ENCODE results near the gene RPS6KL1.

DNA sequence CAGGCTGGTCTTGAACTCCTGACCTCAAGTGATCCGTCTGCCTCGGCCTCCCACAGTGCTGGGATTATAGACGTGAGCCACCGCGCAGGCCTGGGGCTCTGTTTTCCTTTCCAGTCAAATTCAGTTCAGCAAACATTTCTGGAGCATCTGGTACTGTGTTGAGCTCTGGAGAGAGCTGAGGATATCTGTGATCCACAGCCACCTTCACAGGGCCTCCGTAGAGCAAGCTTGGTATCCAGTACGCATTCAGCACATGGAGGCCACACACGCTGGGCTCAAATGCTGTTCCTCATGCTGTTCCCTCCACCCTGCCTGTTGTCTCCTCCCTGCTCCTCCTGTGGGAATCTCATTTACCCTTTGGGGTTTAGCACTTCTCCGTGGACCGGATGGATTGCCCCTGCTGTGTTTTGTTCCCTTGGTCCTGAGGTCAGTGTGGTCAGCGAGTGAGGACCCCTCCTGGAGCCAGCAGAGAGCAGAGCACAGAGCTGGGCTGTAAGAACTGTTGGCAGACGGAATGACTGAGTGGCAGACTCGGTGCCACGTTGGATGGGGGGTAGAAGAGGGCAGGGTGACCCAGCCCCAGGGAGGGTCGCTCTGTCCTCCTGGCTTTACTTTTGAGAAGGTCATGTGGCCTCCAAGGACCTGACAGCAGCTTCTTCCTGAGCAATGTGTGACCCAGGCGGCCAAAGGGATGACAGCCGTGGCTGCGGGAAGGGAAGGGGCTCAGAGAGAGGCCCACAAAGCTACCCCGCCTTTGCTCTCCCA, 891 bp downstream of the RPS6KL1 start:
- no peak for TF ChIP-seq EZH2 (IDR thresholded peaks at IDR 0.05; ENCODE audit: borderline replicate concordance, low read depth, low read length, severe bottlenecking)
- TF ChIP-seq, protein P1, sequence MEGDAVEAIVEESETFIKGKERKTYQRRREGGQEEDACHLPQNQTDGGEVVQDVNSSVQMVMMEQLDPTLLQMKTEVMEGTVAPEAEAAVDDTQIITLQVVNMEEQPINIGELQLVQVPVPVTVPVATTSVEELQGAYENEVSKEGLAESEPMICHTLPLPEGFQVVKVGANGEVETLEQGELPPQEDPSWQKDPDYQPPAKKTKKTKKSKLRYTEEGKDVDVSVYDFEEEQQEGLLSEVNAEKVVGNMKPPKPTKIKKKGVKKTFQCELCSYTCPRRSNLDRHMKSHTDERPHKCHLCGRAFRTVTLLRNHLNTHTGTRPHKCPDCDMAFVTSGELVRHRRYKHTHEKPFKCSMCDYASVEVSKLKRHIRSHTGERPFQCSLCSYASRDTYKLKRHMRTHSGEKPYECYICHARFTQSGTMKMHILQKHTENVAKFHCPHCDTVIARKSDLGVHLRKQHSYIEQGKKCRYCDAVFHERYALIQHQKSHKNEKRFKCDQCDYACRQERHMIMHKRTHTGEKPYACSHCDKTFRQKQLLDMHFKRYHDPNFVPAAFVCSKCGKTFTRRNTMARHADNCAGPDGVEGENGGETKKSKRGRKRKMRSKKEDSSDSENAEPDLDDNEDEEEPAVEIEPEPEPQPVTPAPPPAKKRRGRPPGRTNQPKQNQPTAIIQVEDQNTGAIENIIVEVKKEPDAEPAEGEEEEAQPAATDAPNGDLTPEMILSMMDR (IDR thresholded peaks at IDR 0.05; ENCODE audit: borderline replicate concordance, extremely low read depth, low read length, poor library complexity, severe bottlenecking): no peak

Data from DND-41 (cell line).